ENCODE results near the gene ANTXR2. TPM values are rescaled to one million over a fixed set of nuclear protein-coding genes. Genes with fewer than 3 reads are reported as not detected.
A peak's percentile ranks its signal among the peaks of the same experiment; 100 is the strongest.
"Not testable (repeated sequence)": the region's sequence is repeated elsewhere in the genome, so short reads cannot be mapped to it uniquely, and the experiment has no call there.

ANTXR2 gene
- total and polyA plus RNA-seq, 9 of the 15 experiments (the other 6 are each of a cell fraction or from before 2014, with no cell fraction given): 10.1 to 83.8 (median 60.3) TPM

- H3K9me1 ChIP-seq (ENCODE audit: control insufficient read depth, insufficient read depth, low read length); intact Hi-C loops (cut with micrococcal nuclease); POLR2A ChIA-PET; in situ Hi-C loops (cut with MboI); H2AFZ ChIP-seq (ENCODE audit: low read depth, low read length); H3K36me3 ChIP-seq (ENCODE audit: control insufficient read depth, insufficient read depth, low read length); H3K9me3 ChIP-seq (replicated peaks; ENCODE audit: control insufficient read depth, insufficient read depth, low read depth, low read length); BruUV-seq (replicated peaks); H3K9ac ChIP-seq (ENCODE audit: insufficient read depth in 1 of 2, low read depth in 2 of 2, low read length in 2 of 2); ATAC-seq; H4K20me1 ChIP-seq (replicated peaks; ENCODE audit: control insufficient read depth, insufficient read depth, low read length); CTCF ChIA-PET (ENCODE audit: low intra/inter-chr PET ratio); H3K27ac ChIP-seq (ENCODE audit: extremely low read depth, low read depth, low read length); FAIRE-seq; H3K4me2 ChIP-seq (ENCODE audit: insufficient read depth, low read length); H3K27me3 ChIP-seq (ENCODE audit: control insufficient read depth in 2 of 2, insufficient read depth in 2 of 2, low read length in 2 of 2); H3K4me3 ChIP-seq; DNase-seq (ENCODE audit: extremely low read depth in 1 of 4, low spot score in 3 of 4); TF ChIP-seq PBX2 (CRISPR knock-in tag; IDR thresholded peaks at IDR 0.05; ENCODE audit: low read depth): not testable (repeated sequence)
- 0 out of 2 replicates have a peak, but pooled peaks have one; percentile 13 for TF ChIP-seq ARID1B (IDR thresholded peaks at IDR 0.05)
- TF ChIP-seq CBFA2T3 (IDR thresholded peaks at IDR 0.05): 0 out of 2 replicates have a peak, but pooled peaks have one; percentile 9
- peak; percentile 83 for TF ChIP-seq SOX6 (IDR thresholded peaks at IDR 0.05)
- TF ChIP-seq MEIS2 (IDR thresholded peaks at IDR 0.05; ENCODE audit: partially characterized antibody): peak; percentile 79
- 0 out of 2 replicates have a peak, but pooled peaks have one; percentile 23 for TF ChIP-seq PBX2 (tag; conservative IDR thresholded peaks at IDR 0.05; ENCODE audit: low read depth)
- peaks cover 13 to 19% of the 10 kb centered on the region in 2 experiments for H3K4me1 ChIP-seq (replicated peaks in 1 of 2; ENCODE audit: control insufficient read depth in 2 of 2, insufficient read depth in 2 of 2, low read length in 2 of 2)
- 24% methylated on average over 3 of the region's 3 CpGs for WGBS (ENCODE audit: insufficient coverage, low coverage, missing lambda C conversion rate)
- peaks cover 31% of the 10 kb centered on the region for H3K79me2 ChIP-seq (ENCODE audit: control insufficient read depth, insufficient read depth, low read length)
Measured at GRCh38 chr4:80119620-80120019, 46.6 kb upstream of the ANTXR2 start.

Measured in K562 (cell line).